ENCODE data around the gene C1orf174. TPM values are rescaled to one million over a fixed set of nuclear protein-coding genes. Genes with fewer than 3 reads are reported as not detected.

C1orf174 gene
- total RNA-seq, 4 donors from 2014 or later = 27.3 to 36.6 (median 32.7) TPM

- DNase-seq = no peak
- 84 to 88% methylated on average over 9 to 12 of the region's 12 CpGs for WGBS, 2 donors
- TF ChIP-seq CTCF (IDR thresholded peaks at IDR 0.05) = no peak
- no peak for TF ChIP-seq POLR2A (IDR thresholded peaks at IDR 0.05)
- intact Hi-C loops (cut with DNase I) = no loop called here
- Histone ChIP-seq H3K9me3 (no peaks in the 10 kb centered on the region), H3K27ac (no peak overlapping the region), H3K4me1 (peaks cover 2 to 6% of the 10 kb centered on the region in 2 donors), H3K4me3 (replicated peaks in 1 of 3) (no peak overlapping the region), H3K36me3 (peaks cover 16 to 25% of the 10 kb centered on the region in 2 donors), H3K27me3 (no peaks in the 10 kb centered on the region)
Observed at GRCh38 chr1:3850857-3851256, 49.2 kb downstream of the C1orf174 start.

- no peaks in the 10 kb centered on the region for H3K27me3 ChIP-seq
- no peak for TF ChIP-seq CTCF (IDR thresholded peaks at IDR 0.05)
- no peak for TF ChIP-seq POLR2A (IDR thresholded peaks at IDR 0.05)
- H3K27ac ChIP-seq = no peak overlapping the region
- H3K9me3 ChIP-seq = no peaks in the 10 kb centered on the region
- WGBS, 2 donors = 83 to 91% methylated on average over 6 of the region's 6 CpGs
- peaks cover 28 to 48% of the 10 kb centered on the region in 2 donors for H3K36me3 ChIP-seq
- intact Hi-C loops (cut with DNase I) = no loop called here
- no peak overlapping the region for H3K4me3 ChIP-seq (replicated peaks in 1 of 3)
- no peak for DNase-seq
- H3K4me1 ChIP-seq = no peaks in the 10 kb centered on the region
Observed at GRCh38 chr1:3847081-3847480, 53.0 kb downstream of the C1orf174 start.

GRCh38 chr1:3846541-3846940, 53.5 kb downstream of the C1orf174 start:
- H3K27me3 ChIP-seq = no peaks in the 10 kb centered on the region
- WGBS, 2 donors = 93 to 97% methylated on average over 3 of the region's 3 CpGs
- intact Hi-C loops (cut with DNase I) = no loop called here
- H3K4me3 ChIP-seq (replicated peaks in 1 of 3) = no peak overlapping the region
- H3K4me1 ChIP-seq = no peaks in the 10 kb centered on the region
- no peaks in the 10 kb centered on the region for H3K9me3 ChIP-seq
- no peak overlapping the region for H3K27ac ChIP-seq
- no peak for DNase-seq
- H3K36me3 ChIP-seq = peaks cover 25 to 45% of the 10 kb centered on the region in 2 donors
- TF ChIP-seq POLR2A (IDR thresholded peaks at IDR 0.05) = no peak
- TF ChIP-seq CTCF (IDR thresholded peaks at IDR 0.05) = no peak

- no peak for DNase-seq
- Histone ChIP-seq H3K4me3 (replicated peaks in 1 of 3) (no peak overlapping the region), H3K36me3 (peaks cover 34 to 52% of the 10 kb centered on the region in 2 donors), H3K4me1 (no peaks in the 10 kb centered on the region), H3K27me3 (no peaks in the 10 kb centered on the region), H3K9me3 (no peaks in the 10 kb centered on the region), H3K27ac (no peak overlapping the region)
- intact Hi-C loops (cut with DNase I) = no loop called here
- 96% methylated on average over 9 of the region's 9 CpGs for WGBS, 2 donors
- TF ChIP-seq POLR2A (IDR thresholded peaks at IDR 0.05) = no peak
- TF ChIP-seq CTCF (IDR thresholded peaks at IDR 0.05) = no peak
Observed at GRCh38 chr1:3842912-3843311, 57.2 kb downstream of the C1orf174 start.

GRCh38 chr1:3841491-3841890, 58.6 kb downstream of the C1orf174 start:
- 96% methylated on average over 7 of the region's 7 CpGs for WGBS, 2 donors
- Histone ChIP-seq H3K4me3 (replicated peaks in 1 of 3) (no peak overlapping the region), H3K27me3 (no peaks in the 10 kb centered on the region), H3K36me3 (peaks cover 43 to 59% of the 10 kb centered on the region in 2 donors), H3K4me1 (no peaks in the 10 kb centered on the region), H3K9me3 (no peaks in the 10 kb centered on the region), H3K27ac (no peak overlapping the region)
- intact Hi-C loops (cut with DNase I) = no loop called here
- DNase-seq = no peak
- no peak for TF ChIP-seq POLR2A (IDR thresholded peaks at IDR 0.05)
- TF ChIP-seq CTCF (IDR thresholded peaks at IDR 0.05) = no peak

Other genes with a start within 250 kb of the C1orf174 start
- gene TP73, start 247.8 kb downstream of the C1orf174 start, total RNA-seq = under 1 TPM in 2 of 4 donors, not detected in 2; 0.33 to 0.49 TPM
- gene CCDC27, start 147.8 kb downstream of the C1orf174 start, total RNA-seq = under 1 TPM in 1 of 4 donors, not detected in 3; 0.13 TPM
- gene SMIM1, start 127.5 kb downstream of the C1orf174 start, total RNA-seq = 10 to 100 TPM in 1 of 4 donors, 1 to 10 TPM in 3; 8.6 to 20.2 (median 9.7) TPM
- gene LRRC47, start 103.8 kb downstream of the C1orf174 start, total RNA-seq = 10 to 100 TPM; 38.7 to 45.2 (median 43.7) TPM
- 10 to 100 TPM; 26.0 to 41.6 (median 30.8) TPM for gene CEP104, start 43.1 kb downstream of the C1orf174 start, total RNA-seq
- 1 to 10 TPM; 5.1 to 8.6 (median 6.8) TPM for gene DFFB, start 42.8 kb downstream of the C1orf174 start, total RNA-seq